ENCODE results near the gene RFPL3.
"Not testable (repeated sequence)": the region's sequence is repeated elsewhere in the genome, so short reads cannot be mapped to it uniquely, and the experiment has no call there.

RFPL3 gene

GRCh38 chr22:32331236-32331917 is 26.3 kb upstream of the RFPL3 start:
- DNase-seq (ENCODE audit: low spot score): no peak

- no peak for DNase-seq (ENCODE audit: low spot score)
These were observed 25.5 kb upstream of the RFPL3 start for GRCh38 chr22:32331918-32332725.

GRCh38 chr22:32333141-32333768 is 24.4 kb upstream of the RFPL3 start:
- no peak for DNase-seq (ENCODE audit: low spot score)

- DNase-seq (ENCODE audit: low spot score): no peak
These were observed 23.7 kb upstream of the RFPL3 start for GRCh38 chr22:32333769-32334659.

- no peak for DNase-seq (ENCODE audit: low spot score)
These were observed 22.9 kb upstream of the RFPL3 start for GRCh38 chr22:32334660-32335365.

- DNase-seq (ENCODE audit: low spot score): no peak
These were observed 22.2 kb upstream of the RFPL3 start for GRCh38 chr22:32335471-32335870.

GRCh38 chr22:32336121-32336603 is 21.5 kb upstream of the RFPL3 start:
- DNase-seq (ENCODE audit: low spot score): no peak

- no peak for DNase-seq (ENCODE audit: low spot score)
These were observed 20.8 kb upstream of the RFPL3 start for GRCh38 chr22:32336771-32337424.

- not testable (repeated sequence) for DNase-seq (ENCODE audit: low spot score)
These were observed 20.2 kb upstream of the RFPL3 start for GRCh38 chr22:32337425-32337824.

GRCh38 chr22:32338757-32339156 is 18.9 kb upstream of the RFPL3 start:
- no peak for DNase-seq (ENCODE audit: low spot score)

GRCh38 chr22:32339190-32340012 is 18.3 kb upstream of the RFPL3 start:
- no peak for DNase-seq (ENCODE audit: low spot score)

GRCh38 chr22:32340411-32340810 is 17.3 kb upstream of the RFPL3 start:
- no peak for DNase-seq (ENCODE audit: low spot score)

GRCh38 chr22:32341122-32341740 is 16.4 kb upstream of the RFPL3 start:
- no peak for DNase-seq (ENCODE audit: low spot score)

GRCh38 chr22:32342977-32343376 is 14.7 kb upstream of the RFPL3 start:
- DNase-seq (ENCODE audit: low spot score): no peak

GRCh38 chr22:32343941-32344340 is 13.7 kb upstream of the RFPL3 start:
- DNase-seq (ENCODE audit: low spot score): no peak

- DNase-seq (ENCODE audit: low spot score): no peak
These were observed 9.5 kb upstream of the RFPL3 start for GRCh38 chr22:32348031-32348611.

GRCh38 chr22:32351875-32352274 is 5.8 kb upstream of the RFPL3 start:
- not testable (repeated sequence) for DNase-seq (ENCODE audit: low spot score)

GRCh38 chr22:32352681-32353080 is 5.0 kb upstream of the RFPL3 start:
- DNase-seq (ENCODE audit: low spot score): no peak

GRCh38 chr22:32353292-32353691 is 4.4 kb upstream of the RFPL3 start:
- DNase-seq (ENCODE audit: low spot score): no peak

Data from LoVo (cell line).